Right lobe of liver (tissue), 4 donors: Measurements from ENCODE around the gene TECPR1.

ENCODE experiments used
- CTCF ChIP-seq, 4 donors: fragments of 200-600 bp in 3 of 4; fragments of 450-650 bp in 1 of 4; IDR thresholded peaks; one replicate each; pipeline versions ENCODE4 v1.5.1 to v1.8.0; 2016 to 2022; ENCODE audit warnings: antibody characterized with exemption in 4 of 4, mild to moderate bottlenecking in 2 of 4
- POLR2A ChIP-seq: fragments of 450-650 bp; IDR thresholded peaks from one replicate; pipeline ENCODE4 v1.6.1; 2017; ENCODE audit warnings: antibody characterized with exemption, mild to moderate bottlenecking
- donor health status: DM: no; HTN: no; CAD: no.
- donor health status: DM: no; HTN: no; CAD: no.
- donor health status: DM: no; HTN: yes; CAD: no.

- TF ChIP-seq CTCF (IDR thresholded peaks at IDR 0.05) (no peak), POLR2A (no peak)
These were observed 24.3 kb upstream of the TECPR1 start for GRCh38 chr7:98276241-98276761.
